NCI-H1436 (cell line): ENCODE measurements around the gene LDB3.
"Not testable (repeated sequence)": the region's sequence is repeated elsewhere in the genome, so short reads cannot be mapped to it uniquely, and the experiment has no call there.

Experiments
- DNase-seq: peaks from one replicate; lab custom pipeline; 2025; lab: John Stamatoyannopoulos, UW

The LDB3 gene

DNA sequence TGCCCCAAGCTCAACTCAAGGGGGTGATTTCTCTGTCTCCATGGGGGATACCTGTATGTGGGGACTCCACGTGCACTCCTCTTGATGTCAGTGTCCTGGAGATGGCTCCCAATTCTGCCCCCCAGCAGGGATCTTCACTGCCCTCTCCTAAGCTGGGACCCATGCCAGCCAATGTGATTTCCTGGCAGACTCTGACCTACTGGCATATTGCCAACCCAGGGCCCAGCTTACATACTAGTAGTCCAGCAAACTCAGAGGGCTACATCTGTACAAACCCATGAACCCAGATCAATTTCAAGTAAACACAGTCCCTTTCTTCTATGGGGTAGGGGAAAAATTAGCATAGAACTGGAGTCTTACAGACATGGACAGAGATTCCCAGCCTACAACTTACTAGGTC is 61.9 kb downstream of the LDB3 start:
- DNase-seq: no peak

GRCh38 chr10:86732771-86733170 is 64.5 kb downstream of the LDB3 start:
- no peak for DNase-seq

GRCh38 chr10:86733260-86733671 is 65.0 kb downstream of the LDB3 start:
- DNase-seq: no peak

DNA sequence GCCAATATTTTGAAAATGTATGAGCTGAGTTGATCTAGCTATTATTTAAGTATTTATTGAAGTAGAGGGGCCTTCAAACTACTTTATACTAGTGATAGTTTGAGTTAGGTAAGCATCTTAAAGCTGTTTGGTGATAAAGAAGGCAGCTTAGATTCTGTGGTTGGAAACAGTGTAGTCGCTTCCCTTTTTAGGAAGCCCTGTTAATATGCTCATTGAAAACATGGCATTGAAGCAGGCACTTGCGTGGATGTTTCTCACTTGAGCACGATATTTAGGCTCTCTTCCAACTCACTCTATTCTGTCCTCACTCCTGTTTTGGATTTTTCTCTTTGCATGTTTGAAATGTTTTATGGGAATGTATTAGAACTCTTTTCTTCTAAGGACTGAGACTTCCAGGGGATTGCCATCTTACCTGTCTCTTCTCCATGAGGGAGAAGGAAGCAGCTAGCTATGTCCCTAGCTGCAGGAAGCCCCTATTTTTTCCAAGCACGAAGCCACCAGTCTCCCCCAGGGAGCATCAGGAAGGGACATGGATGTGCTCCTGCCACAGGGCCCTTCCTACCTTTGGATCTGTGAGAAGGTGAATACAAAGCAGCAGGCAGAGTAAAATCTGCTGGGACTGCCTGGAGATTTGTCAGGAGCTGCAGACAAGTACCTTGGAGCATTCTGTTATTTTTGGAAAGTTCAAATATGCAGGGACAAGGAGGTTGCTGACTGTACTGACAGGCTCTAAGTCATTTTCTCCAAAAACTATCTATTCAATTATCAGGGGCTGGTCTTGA is 66.1 kb downstream of the LDB3 start:
- DNase-seq: no peak

DNA sequence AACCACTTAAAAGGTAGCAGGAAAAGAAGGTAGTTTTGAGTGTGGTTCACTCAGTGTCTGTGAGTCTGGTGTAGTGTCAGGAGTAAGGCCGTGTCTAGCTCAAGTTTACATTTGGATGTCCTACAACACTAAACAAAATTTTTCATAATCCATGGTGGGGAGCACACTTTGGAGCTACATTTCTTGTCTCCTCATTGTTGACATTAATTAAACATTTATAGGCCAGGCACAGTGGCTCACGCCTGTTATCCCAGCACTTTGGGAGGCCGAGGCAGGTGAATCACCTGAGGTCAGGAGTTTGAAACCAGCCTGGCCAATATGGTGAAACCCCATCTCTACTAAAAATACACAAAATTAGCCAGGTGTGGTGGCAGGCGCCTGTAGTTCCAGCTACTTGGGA is 67.0 kb downstream of the LDB3 start:
- DNase-seq: not testable (repeated sequence)

DNA sequence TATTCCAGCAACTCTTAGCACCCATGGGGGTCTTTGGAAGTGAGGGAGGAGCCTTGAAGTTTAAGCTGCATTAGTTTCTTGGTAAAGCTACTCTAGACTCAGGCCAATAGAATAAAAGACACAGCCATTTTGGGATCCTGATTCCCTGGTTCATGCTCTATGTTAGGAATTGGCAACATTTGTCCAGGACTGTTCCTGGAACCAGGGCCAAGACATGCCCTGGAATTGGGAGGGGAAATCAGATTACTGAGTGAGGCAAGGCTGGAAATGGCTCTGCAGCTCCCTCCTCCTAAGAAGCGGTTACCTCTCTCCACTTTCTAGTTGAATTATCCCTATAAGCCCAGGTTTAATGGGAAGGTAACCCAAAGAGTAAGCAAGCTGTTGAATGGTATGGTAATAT is 73.9 kb downstream of the LDB3 start:
- DNase-seq: no peak

DNA sequence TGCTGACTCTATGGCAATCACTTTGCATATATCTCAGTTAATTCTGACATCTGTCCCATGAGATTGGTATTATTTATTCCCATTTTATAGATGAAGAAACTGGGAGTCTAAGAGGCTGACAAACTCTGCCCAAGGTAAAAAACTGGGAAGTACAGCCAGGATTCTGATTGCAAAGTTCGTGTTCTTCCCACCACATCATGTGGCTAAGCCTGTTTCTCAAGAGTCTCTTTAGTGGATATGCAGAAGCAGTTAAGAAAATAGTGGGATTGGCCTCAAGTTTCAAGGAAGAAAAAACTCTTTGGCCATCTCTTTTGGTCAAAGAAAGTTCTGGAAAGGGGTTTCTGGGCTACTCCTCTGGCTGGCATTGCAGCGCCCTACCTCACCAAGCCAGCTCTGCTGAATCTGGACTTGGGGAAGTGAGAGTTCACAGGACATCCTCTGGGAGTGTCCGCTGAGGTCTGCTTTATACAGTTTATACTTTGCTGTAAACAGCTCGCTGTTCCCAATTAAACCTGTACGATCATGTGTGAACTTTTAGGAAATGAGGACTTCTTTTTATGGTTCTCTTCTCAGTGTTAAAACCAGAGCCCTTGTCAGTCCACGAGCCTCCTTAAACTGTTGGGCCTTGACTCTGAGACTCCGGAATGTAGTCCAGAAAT is 75.9 kb downstream of the LDB3 start:
- no peak for DNase-seq

DNA sequence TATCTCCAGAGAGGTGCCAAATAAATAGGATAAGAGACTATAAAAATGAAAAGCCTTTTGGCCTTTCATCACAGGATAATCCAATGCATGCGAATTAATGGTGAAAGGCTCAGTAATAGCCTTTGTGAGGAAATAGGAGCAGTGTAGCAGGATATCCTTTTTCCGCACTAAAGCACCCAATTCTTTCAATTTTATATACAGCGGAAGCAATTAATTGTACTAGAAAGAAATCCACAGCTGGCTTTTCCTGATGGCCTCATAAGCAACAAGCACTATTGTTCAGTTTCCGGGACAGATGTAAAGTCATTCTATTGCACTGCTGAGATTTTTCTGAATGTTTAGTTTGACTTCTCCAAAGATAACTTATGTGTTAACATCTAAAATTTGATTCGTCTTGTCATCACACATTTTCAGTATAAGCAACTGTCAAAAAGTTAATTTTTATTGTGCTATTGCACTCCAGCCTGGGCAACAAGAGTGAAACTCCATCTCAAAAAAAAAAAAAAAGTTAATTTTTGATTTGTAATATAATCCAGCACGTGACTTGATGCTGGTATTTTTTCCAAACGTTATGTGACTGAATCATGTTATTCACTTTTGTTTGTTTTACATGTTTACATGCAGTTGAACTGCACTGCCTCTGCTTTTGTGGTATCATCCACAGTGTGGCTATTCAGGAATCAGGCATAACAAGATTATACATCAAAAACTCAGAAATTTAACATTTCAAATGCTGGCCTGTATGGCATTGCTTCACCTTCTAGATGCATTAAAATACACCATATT is 79.7 kb downstream of the LDB3 start:
- no peak for DNase-seq

- no peak for DNase-seq
These were observed 81.5 kb downstream of the LDB3 start for GRCh38 chr10:86749854-86750253.

DNA sequence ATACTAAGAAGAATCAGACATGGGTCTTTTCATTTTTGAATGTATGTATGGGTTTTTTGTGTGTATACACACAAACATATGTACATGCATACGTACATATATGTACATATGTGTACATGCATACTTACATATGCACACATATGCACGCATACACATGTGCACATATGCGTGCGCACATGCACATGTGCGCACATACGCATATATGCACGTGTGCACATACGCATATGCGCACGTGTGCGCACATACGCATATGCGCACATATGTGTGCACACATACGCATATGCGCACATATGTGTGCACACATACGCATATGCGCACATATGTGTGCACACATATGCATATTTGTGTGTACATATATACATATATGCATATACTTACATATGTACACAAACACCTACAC is 83.2 kb downstream of the LDB3 start:
- DNase-seq: no peak

DNA sequence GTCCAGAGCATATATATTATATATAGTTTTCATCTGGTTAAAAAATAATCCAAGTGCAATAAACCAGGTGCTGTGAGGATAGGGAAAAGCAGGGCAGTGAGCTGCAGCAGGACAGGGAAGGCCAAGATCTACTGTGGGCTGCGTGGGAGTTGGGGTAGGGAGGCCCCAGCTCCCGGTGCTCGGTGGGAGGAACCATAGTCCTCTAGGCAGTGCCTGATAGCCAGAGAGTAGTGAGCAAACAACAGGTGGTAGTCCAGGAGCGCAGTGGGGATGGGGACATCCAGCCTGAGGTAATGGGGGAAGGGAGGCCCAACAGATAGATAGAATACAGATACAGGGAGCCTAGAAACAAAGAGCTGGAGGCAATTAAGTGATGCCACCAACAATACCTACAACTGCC is 84.0 kb downstream of the LDB3 start:
- no peak for DNase-seq

- no peak for DNase-seq
These were observed 84.7 kb downstream of the LDB3 start for GRCh38 chr10:86753051-86753450.

GRCh38 chr10:86753638-86754434 is 85.5 kb downstream of the LDB3 start:
- no peak for DNase-seq

GRCh38 chr10:86755454-86755739 is 87.1 kb downstream of the LDB3 start:
- no peak for DNase-seq

DNA sequence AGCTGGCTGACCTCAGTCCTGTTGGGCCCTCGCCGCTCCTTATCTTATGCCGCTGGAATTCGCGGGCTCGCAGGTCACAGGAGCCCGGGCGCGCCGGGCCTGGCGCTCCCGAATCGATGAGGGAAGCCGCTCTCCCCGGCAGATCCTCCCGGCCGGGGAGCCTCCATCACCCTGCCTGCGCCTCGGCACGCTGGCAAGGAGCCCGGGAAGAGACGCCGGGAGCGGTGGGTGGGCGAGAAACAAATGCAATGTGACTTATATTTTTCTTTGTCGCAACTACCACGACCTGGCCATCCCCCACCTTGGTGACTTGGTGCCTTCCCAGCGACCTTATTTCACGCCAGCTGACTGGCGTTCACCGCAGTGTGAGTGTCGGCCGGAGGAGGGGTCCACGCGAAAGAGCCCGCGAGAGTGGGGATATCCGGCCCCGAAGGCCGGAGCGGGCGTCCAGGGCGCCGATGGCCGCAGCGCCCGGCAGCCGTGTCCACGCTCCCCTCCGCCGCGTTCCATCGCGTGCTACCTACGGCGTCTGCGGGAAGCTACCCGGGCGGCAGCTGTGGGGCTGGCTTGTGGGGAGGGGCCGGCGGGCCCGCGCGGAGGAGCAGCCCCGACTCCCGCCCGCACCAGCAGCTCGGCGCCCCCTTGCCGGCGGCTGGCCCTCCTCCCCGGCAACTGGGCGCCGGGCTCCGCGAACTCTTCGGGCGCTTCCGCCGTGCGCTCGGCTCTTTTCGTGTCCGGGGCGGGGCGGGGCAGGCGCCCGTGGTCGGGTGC is 87.6 kb downstream of the LDB3 start:
- peak; percentile 92 for DNase-seq

- DNase-seq: no peak
These were observed 88.3 kb downstream of the LDB3 start, which contains the start of gene BMPR1A for GRCh38 chr10:86756511-86757112. Gene BMPR1A, plus strand, starts transcription at chr10:86756619. Its CDS starts 119,400 bp downstream, at chr10:86876019.

GRCh38 chr10:86757113-86757972 is 89.0 kb downstream of the LDB3 start:
- DNase-seq: no peak

GRCh38 chr10:86758189-86759072 is 90.1 kb downstream of the LDB3 start:
- no peak for DNase-seq

GRCh38 chr10:86759073-86759672 is 90.9 kb downstream of the LDB3 start:
- no peak for DNase-seq
